ENCODE measurements around the gene LBH.

GRCh38 chr2:30222031-30222430 is 9.3 kb upstream of the LBH start:
- TF ChIP-seq SIN3A (IDR thresholded peaks at IDR 0.05; ENCODE audit: borderline replicate concordance, low read depth, low read length) = no peak
- TF ChIP-seq CHD2 (IDR thresholded peaks at IDR 0.05; ENCODE audit: low read length, partially characterized antibody) = no peak
- no peak for TF ChIP-seq REST (IDR thresholded peaks at IDR 0.05; ENCODE audit: low read depth, low read length)
- TF ChIP-seq CTCF (IDR thresholded peaks at IDR 0.05) = no peak
- no peak for TF ChIP-seq RXRA (IDR thresholded peaks at IDR 0.05; ENCODE audit: borderline replicate concordance, low read depth)
- no peak for TF ChIP-seq MXI1 (IDR thresholded peaks at IDR 0.05; ENCODE audit: low read depth, low read length)
- no peak for TF ChIP-seq EZH2phosphoT487 (IDR thresholded peaks at IDR 0.05; ENCODE audit: borderline replicate concordance, low read depth)
- TF ChIP-seq ZBTB33 (IDR thresholded peaks at IDR 0.05; ENCODE audit: borderline replicate concordance, low read depth) = no peak
- no peak for TF ChIP-seq TAF1 (IDR thresholded peaks at IDR 0.05; ENCODE audit: borderline replicate concordance, low read depth, low read length)
- no peak for TF ChIP-seq NRF1 (IDR thresholded peaks at IDR 0.05; ENCODE audit: low read depth, low read length)
- TF ChIP-seq IRF3 (IDR thresholded peaks at IDR 0.05; ENCODE audit: low read depth, low read length) = no peak
- no peak for TF ChIP-seq POLR2AphosphoS5 (IDR thresholded peaks at IDR 0.05; ENCODE audit: low read depth, low read length)

Data from SK-N-SH (cell line).